ENCODE measurements around the gene TK1. TPM values are rescaled to one million over a fixed set of nuclear protein-coding genes. Genes with fewer than 3 reads are reported as not detected.

Gene TK1
- total RNA-seq, 1 experiment from 2014 or later = 288 TPM

DNA sequence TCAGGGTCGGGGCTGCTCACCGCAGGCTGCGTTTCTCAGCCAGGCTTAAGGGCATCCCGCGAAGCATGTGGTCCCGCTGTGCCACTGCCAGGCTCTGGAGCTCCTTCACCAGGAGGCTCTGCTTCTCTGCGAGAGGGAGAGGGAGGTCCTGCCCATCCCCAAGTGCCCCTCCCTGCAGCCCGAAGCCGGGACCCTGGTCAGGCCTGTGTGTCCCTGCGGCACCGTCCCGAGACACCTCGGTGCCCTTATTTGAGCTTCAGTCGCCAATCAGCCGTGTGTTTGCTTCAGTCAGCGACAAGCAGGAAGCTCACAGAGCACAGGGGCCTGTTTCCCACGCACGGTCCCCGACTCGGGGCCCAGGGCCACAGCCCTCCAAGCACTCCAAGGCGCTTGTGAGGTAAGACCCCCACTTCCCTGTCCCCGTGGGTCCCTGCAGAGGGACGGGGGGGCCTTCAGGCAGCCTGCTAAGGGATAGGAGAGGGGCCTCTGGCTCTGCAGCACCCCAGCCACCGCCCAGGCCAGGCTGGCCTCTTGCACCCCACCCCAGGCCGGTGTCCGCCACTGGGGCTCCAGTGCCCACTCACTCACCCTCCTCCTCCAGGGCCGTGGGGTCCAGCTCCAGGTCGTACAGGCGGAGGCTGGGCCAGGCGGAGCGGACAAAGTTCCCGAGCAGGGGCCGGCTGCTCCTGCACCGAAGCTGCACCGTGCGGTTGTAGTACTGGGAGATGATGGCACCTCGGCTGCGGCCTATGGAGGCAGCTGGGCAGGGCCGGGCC lies 61.5 kb downstream of the TK1 start:
- H3K36me3 ChIP-seq = no peaks in the 10 kb centered on the region
- no peaks in the 10 kb centered on the region for H3K27me3 ChIP-seq
- H3K9me3 ChIP-seq = no peaks in the 10 kb centered on the region
- no peak for DNase-seq
- no peak overlapping the region for H3K4me3 ChIP-seq

DNA sequence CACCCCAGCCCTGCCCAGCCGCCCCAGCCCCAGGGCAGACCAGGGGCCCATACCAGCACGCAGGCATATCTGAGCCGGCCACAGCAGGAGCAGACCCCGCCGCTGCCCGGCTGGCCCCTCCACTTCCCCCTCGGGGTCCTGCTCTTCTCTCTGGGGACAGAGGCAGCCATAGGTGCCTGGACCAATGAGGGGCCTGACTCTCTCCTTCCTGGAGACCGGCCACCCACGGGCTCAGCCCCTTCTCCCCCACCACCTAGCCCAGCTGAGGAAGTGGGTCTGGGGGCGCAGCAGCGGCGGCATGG lies 62.1 kb downstream of the TK1 start:
- H3K36me3 ChIP-seq = no peaks in the 10 kb centered on the region
- DNase-seq = no peak
- no peaks in the 10 kb centered on the region for H3K9me3 ChIP-seq
- no peak overlapping the region for H3K4me3 ChIP-seq
- H3K27me3 ChIP-seq = no peaks in the 10 kb centered on the region

Other genes starting within 250 kb of the TK1 start
- 3.2 and 4.5 TPM in 2 replicates for gene TNRC6C, start 228.3 kb downstream of the TK1 start, total RNA-seq (2014; rRNA removed; shearing (Covaris generic); ENCODE audit: low replicate concordance)
- gene TMC6, start 58.3 kb downstream of the TK1 start, total RNA-seq (2014; rRNA removed; shearing (Covaris generic); ENCODE audit: low replicate concordance) = 0.32 and 2.1 TPM in 2 replicates
- not detected in 2 replicates for gene TMC8, start 56.3 kb downstream of the TK1 start, total RNA-seq (2014; rRNA removed; shearing (Covaris generic); ENCODE audit: low replicate concordance)
- gene C17orf99, start 40.7 kb downstream of the TK1 start, total RNA-seq (2014; rRNA removed; shearing (Covaris generic); ENCODE audit: low replicate concordance) = not detected in 2 replicates
- gene SYNGR2, start 18.5 kb downstream of the TK1 start, total RNA-seq (2014; rRNA removed; shearing (Covaris generic); ENCODE audit: low replicate concordance) = 41.3 and 73.2 TPM in 2 replicates
- 49.6 and 74.8 TPM in 2 replicates for gene AFMID, start 310 bp upstream of the TK1 start, total RNA-seq (2014; rRNA removed; shearing (Covaris generic); ENCODE audit: low replicate concordance)
- 188 and 218 TPM in 2 replicates for gene BIRC5, start 27.2 kb upstream of the TK1 start, total RNA-seq (2014; rRNA removed; shearing (Covaris generic); ENCODE audit: low replicate concordance)
- not detected in 2 replicates for gene TMEM235, start 44.6 kb upstream of the TK1 start, total RNA-seq (2014; rRNA removed; shearing (Covaris generic); ENCODE audit: low replicate concordance)
- gene SOCS3, start 173.0 kb upstream of the TK1 start, total RNA-seq (2014; rRNA removed; shearing (Covaris generic); ENCODE audit: low replicate concordance) = 23.4 and 32.9 TPM in 2 replicates
- 47.3 and 48.7 TPM in 2 replicates for gene PGS1, start 191.6 kb upstream of the TK1 start, total RNA-seq (2014; rRNA removed; shearing (Covaris generic); ENCODE audit: low replicate concordance)

All from MG63 (cell line).